Measurements from ENCODE around the gene C19orf85. TPM values are rescaled to one million over a fixed set of nuclear protein-coding genes. Genes with fewer than 3 reads are reported as not detected.

The C19orf85 gene
- polyA plus RNA-seq, 1 donor from 2014 or later, result not detected

GRCh38 chr19:55484593-55485438 lies 20.3 kb upstream of the C19orf85 start, which contains the start of gene NAT14:
Gene NAT14, plus strand, starts transcription at chr19:55485188. Its CDS starts 521 bp downstream, at chr19:55485709.
- peaks cover 0 to 9% (median 3%) of the 10 kb centered on the region in 3 donors for H3K4me1 Mint-ChIP-seq
- no peaks in the 10 kb centered on the region for H3K27me3 Mint-ChIP-seq
- no peaks in the 10 kb centered on the region for H3K9me3 Mint-ChIP-seq
- H3K36me3 Mint-ChIP-seq, result peaks cover 4% of the 10 kb centered on the region
- peak within 1 kb of the TSS; percentile 67 to 87 (median 81) for H3K4me3 Mint-ChIP-seq
- peak within 1 kb of the TSS; percentile 65 to 94 (median 88) for H3K27ac Mint-ChIP-seq

- peak overlapping the region in 1 of 3 donors; percentile 65 for H3K27ac Mint-ChIP-seq
These were observed 19.4 kb upstream of the C19orf85 start for GRCh38 chr19:55483706-55484592.

GRCh38 chr19:55482967-55483705 lies 18.6 kb upstream of the C19orf85 start:
- H3K9me3 Mint-ChIP-seq, result no peaks in the 10 kb centered on the region
- H3K27me3 Mint-ChIP-seq, result no peaks in the 10 kb centered on the region
- peaks cover 0 to 20% (median 14%) of the 10 kb centered on the region in 3 donors for H3K4me1 Mint-ChIP-seq
- H3K27ac Mint-ChIP-seq, result no peak overlapping the region
- peaks cover 6% of the 10 kb centered on the region for H3K36me3 Mint-ChIP-seq
- peak overlapping the region in 1 of 4 donors; percentile 3 for H3K4me3 Mint-ChIP-seq

More at GRCh38 chr19:55483706-55484592, 19.4 kb upstream of the C19orf85 start:
- Mint-ChIP-seq H3K36me3 (peaks cover 6% of the 10 kb centered on the region), H3K4me1 (peaks cover 0 to 13% (median 6%) of the 10 kb centered on the region in 3 donors), H3K9me3 (no peaks in the 10 kb centered on the region), H3K4me3 (peak overlapping the region; percentile 67 to 87 (median 81)), H3K27me3 (no peaks in the 10 kb centered on the region)

- Mint-ChIP-seq H3K9me3 (no peaks in the 10 kb centered on the region), H3K36me3 (peaks cover 6% of the 10 kb centered on the region), H3K4me3 (no peak overlapping the region), H3K27ac (no peak overlapping the region), H3K27me3 (no peaks in the 10 kb centered on the region), H3K4me1 (peaks cover 0 to 22% (median 19%) of the 10 kb centered on the region in 3 donors)
These were observed 17.8 kb upstream of the C19orf85 start for GRCh38 chr19:55482156-55482961.

GRCh38 chr19:55481794-55482155 lies 17.2 kb upstream of the C19orf85 start:
- H3K36me3 Mint-ChIP-seq, result peaks cover 6% of the 10 kb centered on the region
- H3K4me1 Mint-ChIP-seq, result peaks cover 6 to 25% (median 21%) of the 10 kb centered on the region in 3 donors
- no peaks in the 10 kb centered on the region for H3K27me3 Mint-ChIP-seq
- H3K27ac Mint-ChIP-seq, result no peak overlapping the region
- no peak overlapping the region for H3K4me3 Mint-ChIP-seq
- H3K9me3 Mint-ChIP-seq, result no peaks in the 10 kb centered on the region

- peaks cover 6 to 25% (median 21%) of the 10 kb centered on the region in 3 donors for H3K4me1 Mint-ChIP-seq
- H3K27me3 Mint-ChIP-seq, result no peaks in the 10 kb centered on the region
- no peaks in the 10 kb centered on the region for H3K9me3 Mint-ChIP-seq
- no peak overlapping the region for H3K27ac Mint-ChIP-seq
- H3K4me3 Mint-ChIP-seq, result peak overlapping the region in 1 of 4 donors; percentile 12
- H3K36me3 Mint-ChIP-seq, result peaks cover 6% of the 10 kb centered on the region
These were observed 16.7 kb upstream of the C19orf85 start for GRCh38 chr19:55481148-55481793.

- H3K9me3 Mint-ChIP-seq, result no peaks in the 10 kb centered on the region
These were observed 15.1 kb upstream of the C19orf85 start for GRCh38 chr19:55479451-55480230.

GRCh38 chr19:55479045-55479444 lies 14.5 kb upstream of the C19orf85 start:
- Mint-ChIP-seq H3K4me3 (peak overlapping the region; percentile 31 to 98 (median 84)), H3K27me3 (no peaks in the 10 kb centered on the region), H3K4me1 (peaks cover 10 to 22% (median 20%) of the 10 kb centered on the region in 3 donors), H3K36me3 (peaks cover 6% of the 10 kb centered on the region), H3K27ac (peak overlapping the region in 1 of 3 donors; percentile 99), H3K9me3 (no peaks in the 10 kb centered on the region)

More at GRCh38 chr19:55479451-55480230, 15.1 kb upstream of the C19orf85 start:
- H3K27ac Mint-ChIP-seq, result peak overlapping the region in 1 of 3 donors; percentile 88
- peak overlapping the region in 2 of 4 donors; percentile 71 to 98 for H3K4me3 Mint-ChIP-seq
- peaks cover 10 to 22% (median 20%) of the 10 kb centered on the region in 3 donors for H3K4me1 Mint-ChIP-seq
- H3K36me3 Mint-ChIP-seq, result peaks cover 6% of the 10 kb centered on the region
- H3K27me3 Mint-ChIP-seq, result no peaks in the 10 kb centered on the region

- peak overlapping the region in 2 of 3 donors; percentile 80 to 99 for H3K27ac Mint-ChIP-seq
- H3K4me1 Mint-ChIP-seq, result peaks cover 10 to 22% (median 20%) of the 10 kb centered on the region in 3 donors
- no peaks in the 10 kb centered on the region for H3K27me3 Mint-ChIP-seq
- peak overlapping the region; percentile 25 to 98 (median 36) for H3K4me3 Mint-ChIP-seq
- H3K36me3 Mint-ChIP-seq, result peaks cover 6% of the 10 kb centered on the region
- no peaks in the 10 kb centered on the region for H3K9me3 Mint-ChIP-seq
These were observed 13.8 kb upstream of the C19orf85 start for GRCh38 chr19:55478364-55478763.

GRCh38 chr19:55477905-55478304 lies 13.4 kb upstream of the C19orf85 start:
- H3K9me3 Mint-ChIP-seq, result no peaks in the 10 kb centered on the region
- peaks cover 10 to 22% (median 20%) of the 10 kb centered on the region in 3 donors for H3K4me1 Mint-ChIP-seq
- H3K36me3 Mint-ChIP-seq, result peaks cover 6% of the 10 kb centered on the region
- H3K27ac Mint-ChIP-seq, result peak overlapping the region; percentile 73 to 99 (median 80)
- peak overlapping the region in 3 of 4 donors; percentile 25 to 98 (median 34) for H3K4me3 Mint-ChIP-seq
- H3K27me3 Mint-ChIP-seq, result no peaks in the 10 kb centered on the region

- Mint-ChIP-seq H3K36me3 (peaks cover 4% of the 10 kb centered on the region), H3K4me3 (peak within 1 kb of the TSS; percentile 92 to 98 (median 98)), H3K9me3 (no peaks in the 10 kb centered on the region), H3K4me1 (peaks cover 10 to 22% (median 20%) of the 10 kb centered on the region in 3 donors), H3K27me3 (no peaks in the 10 kb centered on the region), H3K27ac (peak within 1 kb of the TSS; percentile 93 to 99 (median 97))
These were observed 11.7 kb upstream of the C19orf85 start, which contains the start of gene ZNF628 for GRCh38 chr19:55476100-55476775. Gene ZNF628, plus strand, starts transcription at chr19:55476617. Its CDS starts 3,294 bp downstream, at chr19:55479911.
